Activated CD4-positive, alpha-beta T cell treated with anti-CD3 and anti-CD28 coated beads, Interleukin-2, amount 10 ng/mL, durations not matched to agents 7 days and 5 days (primary cell): Measurements from ENCODE around the gene SNX21. TPM values are rescaled to one million over a fixed set of nuclear protein-coding genes. Genes with fewer than 3 reads are reported as not detected.
"Not testable (repeated sequence)": the region's sequence is repeated elsewhere in the genome, so short reads cannot be mapped to it uniquely, and the experiment has no call there.

ENCODE experiments used
- CTCF ChIA-PET: fragments of 350-600 bp; sonication (Branson Sonifier 250); formaldehyde crosslinking; loops from one replicate; lab custom pipeline; 2021; ENCODE audit warnings: antibody characterized with exemption; lab: Charles Lee
- POLR2A ChIA-PET: fragments of 350-600 bp; sonication (Branson Sonifier 250); formaldehyde crosslinking; loops from one replicate; lab custom pipeline; 2021; ENCODE audit warnings: antibody characterized with exemption; lab: Charles Lee
- DNase-seq: peaks from one replicate; pipeline ENCODE4 v3.0.0-alpha.2; 2020
- H3K27ac Mint-ChIP-seq: one replicate; pipeline ENCODE4 v1.8.0; 2021; ENCODE audit warnings: mild to moderate bottlenecking, moderate library complexity, mixed read lengths
- H3K27me3 Mint-ChIP-seq: one replicate; pipeline ENCODE4 v1.8.0; 2021; ENCODE audit warnings: mixed read lengths
- H3K36me3 Mint-ChIP-seq: one replicate; pipeline ENCODE4 v1.8.0; 2021; ENCODE audit warnings: low read depth, mixed read lengths
- H3K4me1 Mint-ChIP-seq: one replicate; pipeline ENCODE4 v1.8.0; 2021; ENCODE audit warnings: mixed read lengths
- H3K4me3 Mint-ChIP-seq: one replicate; pipeline ENCODE4 v1.8.0; 2021; ENCODE audit warnings: mild to moderate bottlenecking, moderate library complexity, mixed read lengths
- H3K9me3 Mint-ChIP-seq: one replicate; pipeline ENCODE4 v1.8.0; 2021; ENCODE audit warnings: mixed read lengths
- total RNA-seq, 2 experiments: library from RNA; stranded (reverse); gene quantifications; one replicate each; pipeline ENCODE4 v1.2.3, GENCODE V29; 2021

The SNX21 gene
- total RNA-seq, 2 experiments from 2014 or later, result 0.72 to 0.87 TPM

GRCh38 chr20:45859916-45860315, 26.3 kb downstream of the SNX21 start:
- CTCF ChIA-PET, result interaction anchor here (0.6 kb wide), 1 partner anchor 10 kb away, joined by 3 read pairs; no protein-coding TSS in a partner anchor
- Mint-ChIP-seq H3K4me1 (peaks cover 41% of the 10 kb centered on the region), H3K9me3 (no peaks in the 10 kb centered on the region), H3K4me3 (no peak overlapping the region), H3K27ac (no peak overlapping the region), H3K36me3 (peaks cover 11% of the 10 kb centered on the region), H3K27me3 (no peaks in the 10 kb centered on the region)
- POLR2A ChIA-PET, result no interaction called here
- DNase-seq, result no peak

- Mint-ChIP-seq H3K36me3 (peaks cover 8% of the 10 kb centered on the region), H3K4me1 (peaks cover 35% of the 10 kb centered on the region), H3K4me3 (no peak overlapping the region), H3K27me3 (no peaks in the 10 kb centered on the region), H3K9me3 (no peaks in the 10 kb centered on the region), H3K27ac (no peak overlapping the region)
- ChIA-PET CTCF (no interaction called here), POLR2A (no interaction called here)
- DNase-seq, result no peak
Measured at GRCh38 chr20:45860560-45861220, 27.1 kb downstream of the SNX21 start.

- Mint-ChIP-seq H3K4me3 (no peak overlapping the region), H3K36me3 (peaks cover 8% of the 10 kb centered on the region), H3K4me1 (peaks cover 29% of the 10 kb centered on the region), H3K27ac (no peak overlapping the region), H3K27me3 (no peaks in the 10 kb centered on the region), H3K9me3 (no peaks in the 10 kb centered on the region)
- POLR2A ChIA-PET, result no interaction called here
- DNase-seq, result no peak
- CTCF ChIA-PET, result interaction anchor here (0.8 to 1.1 kb wide), 2 partner anchors 13 to 60 kb away, joined by 3 to 4 read pairs; no protein-coding TSS in a partner anchor
Measured at GRCh38 chr20:45861221-45862075, 27.8 kb downstream of the SNX21 start.

GRCh38 chr20:45863543-45864470, 30.2 kb downstream of the SNX21 start:
- peaks cover 4% of the 10 kb centered on the region for H3K36me3 Mint-ChIP-seq
- ChIA-PET CTCF (interaction anchor here (0.8 to 1.4 kb wide), 5 partner anchors 14 to 33 kb away, joined by 3 to 6 read pairs (median 3); no protein-coding TSS in a partner anchor), POLR2A (interaction anchor here (0.6 kb wide), 1 partner anchor 17 kb away, joined by 5 read pairs; the partner anchor contains the start of gene ZSWIM1)
- no peak overlapping the region for H3K4me3 Mint-ChIP-seq
- H3K4me1 Mint-ChIP-seq, result peaks cover 14% of the 10 kb centered on the region
- H3K9me3 Mint-ChIP-seq, result no peaks in the 10 kb centered on the region
- DNase-seq, result no peak
- no peaks in the 10 kb centered on the region for H3K27me3 Mint-ChIP-seq
- no peak overlapping the region for H3K27ac Mint-ChIP-seq

GRCh38 chr20:45866454-45866853, 32.9 kb downstream of the SNX21 start:
- Mint-ChIP-seq H3K36me3 (no peaks in the 10 kb centered on the region), H3K4me3 (no peak overlapping the region), H3K4me1 (no peaks in the 10 kb centered on the region), H3K9me3 (no peaks in the 10 kb centered on the region), H3K27ac (no peak overlapping the region), H3K27me3 (no peaks in the 10 kb centered on the region)
- no peak for DNase-seq
- CTCF ChIA-PET, result no interaction called here
- POLR2A ChIA-PET, result interaction anchor here (1.2 kb wide), 1 partner anchor 14 kb away, joined by 3 read pairs; no protein-coding TSS in a partner anchor

GRCh38 chr20:45867136-45867818, 33.7 kb downstream of the SNX21 start:
- H3K36me3 Mint-ChIP-seq, result no peaks in the 10 kb centered on the region
- no peak overlapping the region for H3K27ac Mint-ChIP-seq
- no peaks in the 10 kb centered on the region for H3K9me3 Mint-ChIP-seq
- CTCF ChIA-PET, result interaction anchor here (1.3 kb wide), 1 partner anchor 14 kb away, joined by 3 read pairs; the partner anchor contains the start of gene ZSWIM1
- POLR2A ChIA-PET, result interaction anchor here (1.2 kb wide), 1 partner anchor 13 kb away, joined by 3 read pairs; no protein-coding TSS in a partner anchor
- H3K4me3 Mint-ChIP-seq, result no peak overlapping the region
- DNase-seq, result no peak
- no peaks in the 10 kb centered on the region for H3K4me1 Mint-ChIP-seq
- no peaks in the 10 kb centered on the region for H3K27me3 Mint-ChIP-seq

GRCh38 chr20:45867819-45868176, 34.2 kb downstream of the SNX21 start:
- ChIA-PET CTCF (interaction anchor here (0.6 to 1.3 kb wide), 2 partner anchors 13 to 1178 kb away, joined by 3 read pairs; partner anchors contain the start of gene ZSWIM1), POLR2A (no interaction called here)
- H3K27me3 Mint-ChIP-seq, result no peaks in the 10 kb centered on the region
- H3K9me3 Mint-ChIP-seq, result no peaks in the 10 kb centered on the region
- H3K4me3 Mint-ChIP-seq, result no peak overlapping the region
- H3K27ac Mint-ChIP-seq, result no peak overlapping the region
- no peaks in the 10 kb centered on the region for H3K36me3 Mint-ChIP-seq
- H3K4me1 Mint-ChIP-seq, result no peaks in the 10 kb centered on the region
- DNase-seq, result no peak

GRCh38 chr20:45872626-45873025, 39.0 kb downstream of the SNX21 start:
- H3K36me3 Mint-ChIP-seq, result peaks cover 6% of the 10 kb centered on the region
- H3K9me3 Mint-ChIP-seq, result no peaks in the 10 kb centered on the region
- no peak overlapping the region for H3K4me3 Mint-ChIP-seq
- no peaks in the 10 kb centered on the region for H3K27me3 Mint-ChIP-seq
- ChIA-PET POLR2A (no interaction called here), CTCF (interaction anchor here (0.8 to 1.6 kb wide), 4 partner anchors 12 to 59 kb away, joined by 3 to 5 read pairs (median 4); partner anchors contain the start of genes CTSA and NEURL2)
- no peaks in the 10 kb centered on the region for H3K4me1 Mint-ChIP-seq
- DNase-seq, result no peak
- H3K27ac Mint-ChIP-seq, result no peak overlapping the region

- ChIA-PET CTCF (interaction anchor here (0.8 to 1.6 kb wide), 4 partner anchors 13 to 60 kb away, joined by 3 to 4 read pairs (median 3); no protein-coding TSS in a partner anchor), POLR2A (no interaction called here)
- no peaks in the 10 kb centered on the region for H3K9me3 Mint-ChIP-seq
- no peaks in the 10 kb centered on the region for H3K27me3 Mint-ChIP-seq
- no peak overlapping the region for H3K27ac Mint-ChIP-seq
- peaks cover 6% of the 10 kb centered on the region for H3K36me3 Mint-ChIP-seq
- H3K4me1 Mint-ChIP-seq, result no peaks in the 10 kb centered on the region
- no peak overlapping the region for H3K4me3 Mint-ChIP-seq
- no peak for DNase-seq
Measured at GRCh38 chr20:45873409-45874103, 40.0 kb downstream of the SNX21 start.

GRCh38 chr20:45874104-45874481, 40.5 kb downstream of the SNX21 start:
- POLR2A ChIA-PET, H3K4me1 Mint-ChIP-seq, H3K36me3 Mint-ChIP-seq, H3K27ac Mint-ChIP-seq, H3K4me3 Mint-ChIP-seq, H3K27me3 Mint-ChIP-seq, H3K9me3 Mint-ChIP-seq, DNase-seq: not testable (repeated sequence)
- CTCF ChIA-PET, result interaction anchor here (0.7 to 1.7 kb wide), 5 partner anchors 9 to 47 kb away, joined by 3 to 4 read pairs (median 3); no protein-coding TSS in a partner anchor

GRCh38 chr20:45874576-45874975, 41.0 kb downstream of the SNX21 start:
- no peak for DNase-seq
- no peak overlapping the region for H3K4me3 Mint-ChIP-seq
- no peaks in the 10 kb centered on the region for H3K27me3 Mint-ChIP-seq
- H3K36me3 Mint-ChIP-seq, result peaks cover 7% of the 10 kb centered on the region
- no peak overlapping the region for H3K27ac Mint-ChIP-seq
- POLR2A ChIA-PET, result no interaction called here
- H3K9me3 Mint-ChIP-seq, result no peaks in the 10 kb centered on the region
- H3K4me1 Mint-ChIP-seq, result no peaks in the 10 kb centered on the region
- CTCF ChIA-PET, result interaction anchor here (0.7 to 1.7 kb wide), 4 partner anchors 10 to 46 kb away, joined by 3 to 4 read pairs (median 3); no protein-coding TSS in a partner anchor
